GM19035 (cell line): ENCODE data around the gene NPTX1.

ENCODE experiments used
- ATAC-seq: cut with Tn5 transposase; IDR thresholded peaks from one replicate; pipeline ENCODE4 v1.9.1; 2021; ENCODE audit not compliant: unreplicated experiment

Gene NPTX1

GRCh38 chr17:80428363-80428762 is 48.0 kb downstream of the NPTX1 start:
- no peak for ATAC-seq

- ATAC-seq: no peak
Measured at GRCh38 chr17:80427366-80428282, 48.8 kb downstream of the NPTX1 start.

- ATAC-seq: no peak
Measured at GRCh38 chr17:80426671-80427326, 49.6 kb downstream of the NPTX1 start.

DNA sequence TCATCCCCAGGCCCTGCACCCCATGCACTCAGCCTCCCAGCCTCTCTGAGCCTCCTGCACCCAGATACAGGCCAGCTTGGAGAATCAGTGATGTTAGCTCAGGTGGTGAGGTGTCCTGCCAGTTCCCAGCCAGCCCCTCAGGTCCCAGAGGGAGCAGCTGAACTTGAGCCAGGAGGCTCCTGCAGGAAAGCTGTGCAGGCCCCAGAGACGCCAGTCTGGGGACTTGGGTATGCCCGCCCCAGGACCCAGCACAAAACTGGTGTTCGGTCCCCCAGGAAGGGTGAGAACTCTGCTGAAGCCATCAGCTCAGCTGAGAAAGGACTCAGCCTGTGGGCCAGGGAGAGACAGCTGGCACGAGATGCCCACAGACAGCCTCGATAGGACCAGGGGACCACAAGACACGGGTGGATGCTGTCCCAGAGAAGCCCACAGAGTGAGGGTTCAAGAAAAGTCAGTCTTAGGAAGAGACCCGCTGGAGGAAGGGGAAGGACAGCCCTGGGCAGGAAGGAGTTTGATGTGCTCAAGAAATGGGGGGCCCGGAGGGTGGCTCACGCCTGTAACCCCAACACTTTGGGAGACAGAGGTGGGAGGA is 50.5 kb downstream of the NPTX1 start:
- no peak for ATAC-seq

DNA sequence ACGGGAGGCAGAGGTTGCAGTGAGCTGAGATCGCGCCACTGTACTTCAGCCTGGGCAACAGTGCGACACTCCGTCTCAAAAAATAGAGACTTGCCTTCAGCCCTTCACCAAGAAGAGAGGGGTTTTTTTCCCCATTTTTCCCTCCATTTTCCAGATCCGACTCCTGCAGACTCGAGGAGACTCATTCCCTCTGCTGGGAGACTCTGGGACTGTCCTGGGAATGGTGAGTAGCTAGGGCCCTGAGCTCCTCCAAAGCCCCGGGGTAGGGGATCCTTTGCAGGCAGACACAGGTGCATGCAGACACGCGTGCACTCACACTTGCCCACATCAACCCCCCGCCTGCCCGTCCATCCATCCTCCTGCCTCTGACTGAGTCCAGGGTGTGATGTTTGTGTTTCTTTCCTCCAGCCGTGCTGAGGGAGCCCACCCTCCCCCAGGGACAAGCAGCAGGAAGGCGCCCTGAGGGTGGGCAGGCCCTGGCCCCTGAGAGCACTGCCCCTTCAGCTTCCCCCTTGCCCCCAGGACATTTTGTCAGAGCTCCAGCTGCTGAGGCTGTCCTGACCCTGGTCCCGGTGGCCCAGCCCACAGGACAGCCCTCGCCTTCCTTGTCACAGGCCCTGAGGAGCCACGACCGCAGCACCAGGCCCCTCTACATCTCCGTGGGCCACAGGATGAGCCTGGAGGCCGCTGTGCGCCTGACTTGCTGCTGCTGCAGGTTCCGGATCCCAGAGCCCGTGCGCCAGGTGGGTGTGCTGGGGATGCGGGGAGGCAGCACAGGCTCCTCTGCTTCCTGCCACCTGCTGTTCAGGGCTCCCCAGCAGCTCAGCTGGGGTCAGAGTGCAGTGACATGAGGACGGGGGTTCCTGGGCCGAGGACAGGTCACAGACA is 51.3 kb downstream of the NPTX1 start:
- no peak for ATAC-seq

GRCh38 chr17:80424261-80424660 is 52.1 kb downstream of the NPTX1 start:
- ATAC-seq: no peak

GRCh38 chr17:80423536-80424225 is 52.7 kb downstream of the NPTX1 start:
- ATAC-seq: no peak

GRCh38 chr17:80422981-80423380 is 53.4 kb downstream of the NPTX1 start:
- ATAC-seq: no peak

DNA sequence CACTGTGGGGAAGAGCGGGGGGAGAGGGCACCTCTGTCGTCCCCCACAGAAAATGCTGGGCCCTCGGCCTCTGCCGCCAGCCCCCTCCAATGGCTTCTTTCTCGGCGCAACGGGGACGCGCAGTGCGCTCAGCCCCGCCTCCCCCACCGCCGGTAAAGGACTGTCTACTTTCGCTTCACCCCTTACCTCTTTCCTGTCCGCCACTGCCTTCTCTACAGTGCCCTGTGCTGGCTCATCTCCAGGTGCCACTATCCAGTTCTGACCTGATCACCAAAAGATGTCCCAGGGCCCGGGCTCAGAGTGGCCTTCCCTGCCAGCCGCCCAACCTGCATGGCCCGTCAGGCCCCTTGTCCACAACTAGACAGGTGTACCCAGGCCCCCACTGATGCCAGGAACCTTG is 54.1 kb downstream of the NPTX1 start:
- no peak for ATAC-seq

GRCh38 chr17:80421381-80422090 is 54.9 kb downstream of the NPTX1 start:
- ATAC-seq: no peak

DNA sequence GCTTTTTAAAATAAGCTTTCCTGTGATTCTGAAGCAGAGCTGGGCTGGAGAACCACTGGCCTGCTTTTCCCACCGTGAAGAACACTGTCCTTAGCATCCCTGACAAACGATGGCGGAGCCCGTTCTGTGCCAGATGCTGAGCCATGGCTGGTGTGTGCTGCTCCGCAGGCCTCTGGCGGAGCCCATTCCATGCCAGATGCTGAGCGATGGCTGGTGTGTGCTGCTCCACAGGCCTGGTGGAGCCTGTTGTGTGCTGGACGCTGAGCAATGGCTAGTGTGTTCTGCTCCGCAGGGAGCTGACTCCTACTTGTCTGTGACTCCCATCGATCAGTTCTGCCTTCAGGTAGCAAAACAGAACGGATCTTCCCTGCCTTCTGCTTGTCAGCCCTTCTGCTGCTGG is 57.2 kb downstream of the NPTX1 start:
- ATAC-seq: no peak

DNA sequence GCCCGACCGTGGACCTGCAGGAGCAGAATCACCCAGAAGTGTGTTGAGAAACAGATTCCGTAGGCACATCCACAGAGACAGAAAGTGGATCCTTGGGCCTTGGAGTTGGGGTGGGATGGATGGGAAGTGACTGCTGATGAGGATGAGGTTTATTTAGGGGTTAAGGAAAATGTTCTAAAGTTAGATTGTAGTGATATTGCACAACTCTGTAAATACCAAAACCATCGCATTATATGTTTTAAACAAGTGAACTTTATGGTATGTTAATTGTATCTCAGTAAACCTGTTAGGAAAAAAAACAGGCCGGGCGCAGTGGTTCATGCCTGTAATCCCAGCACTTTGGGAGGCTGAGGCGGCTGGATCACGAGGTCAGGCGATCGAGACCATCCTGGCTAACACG is 57.8 kb downstream of the NPTX1 start:
- no peak for ATAC-seq
